GM12873 (cell line): ENCODE measurements around the gene HTR6.
A peak's percentile ranks its signal among the peaks of the same experiment; 100 is the strongest.

Experiments
- CTCF ChIP-seq: IDR thresholded peaks from 2 replicates; pipeline ENCODE4 v1.5.1; 2012; ENCODE audit warnings: low read depth, mild to moderate bottlenecking, moderate library complexity, low read length, control low read depth; ENCODE audit not compliant: insufficient read depth; ENCODE audit errors: missing control alignments

HTR6 gene

DNA sequence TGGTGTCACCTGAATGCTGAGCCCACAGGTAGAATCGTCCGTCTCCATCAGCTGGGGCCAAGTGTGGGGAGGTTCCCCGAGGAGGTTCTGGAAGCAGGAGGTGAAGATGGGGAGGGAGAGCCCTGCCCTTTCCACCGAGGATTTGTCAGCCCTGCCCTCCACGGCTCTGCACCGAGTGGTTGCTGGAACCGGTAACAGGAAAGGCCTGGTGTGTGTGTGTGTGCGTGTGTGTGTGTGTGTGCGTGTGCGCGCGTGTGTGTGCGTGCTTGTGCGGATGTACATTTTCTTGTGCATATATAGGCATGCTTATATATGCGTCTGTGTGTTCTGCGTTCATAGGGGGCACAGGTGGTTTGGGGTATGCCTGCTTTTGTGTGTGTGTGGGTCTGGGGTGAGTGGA, 17.0 kb upstream of the HTR6 start:
- no peak for TF ChIP-seq CTCF

- TF ChIP-seq CTCF: no peak
These were observed 16.4 kb upstream of the HTR6 start for GRCh38 chr1:19648239-19648638.

- peak; percentile 30 for TF ChIP-seq CTCF
These were observed 16.0 kb upstream of the HTR6 start for GRCh38 chr1:19648689-19649088.

DNA sequence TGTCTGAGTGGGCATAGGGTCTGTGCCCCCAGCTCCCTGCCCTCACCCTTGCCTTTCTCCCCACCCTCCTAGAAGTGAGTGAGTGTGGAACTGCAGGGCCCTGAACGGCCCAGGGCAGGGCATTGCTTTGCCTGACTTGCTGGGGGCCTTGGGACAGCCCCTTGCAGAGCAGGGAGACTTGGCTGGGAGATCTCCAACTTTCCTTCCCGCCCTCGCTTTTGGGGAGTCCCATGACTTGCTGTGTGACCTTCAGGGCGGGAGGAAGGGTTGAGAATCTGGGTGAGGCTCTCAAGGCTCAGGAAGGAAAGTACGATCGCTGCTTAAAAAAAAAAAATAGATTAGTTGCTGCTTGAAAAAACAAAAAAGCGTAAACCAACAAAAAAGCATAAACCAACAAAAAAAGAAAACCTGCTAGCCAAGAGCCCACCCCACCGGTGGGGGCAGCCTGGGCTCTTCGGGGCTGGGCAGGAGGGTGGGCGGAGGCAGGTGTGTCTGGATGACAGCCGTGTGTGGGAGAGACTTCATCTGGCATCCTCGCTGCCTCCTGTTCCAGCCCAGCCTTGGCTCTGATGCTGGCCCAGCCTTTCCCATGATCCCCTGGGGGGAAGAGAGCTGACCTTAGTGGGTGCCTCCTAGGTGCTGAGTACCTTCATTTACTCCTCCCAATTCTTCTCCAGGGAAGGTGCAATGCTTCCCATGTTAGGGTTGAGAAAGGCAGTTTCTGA, 14.1 kb upstream of the HTR6 start:
- no peak for TF ChIP-seq CTCF

DNA sequence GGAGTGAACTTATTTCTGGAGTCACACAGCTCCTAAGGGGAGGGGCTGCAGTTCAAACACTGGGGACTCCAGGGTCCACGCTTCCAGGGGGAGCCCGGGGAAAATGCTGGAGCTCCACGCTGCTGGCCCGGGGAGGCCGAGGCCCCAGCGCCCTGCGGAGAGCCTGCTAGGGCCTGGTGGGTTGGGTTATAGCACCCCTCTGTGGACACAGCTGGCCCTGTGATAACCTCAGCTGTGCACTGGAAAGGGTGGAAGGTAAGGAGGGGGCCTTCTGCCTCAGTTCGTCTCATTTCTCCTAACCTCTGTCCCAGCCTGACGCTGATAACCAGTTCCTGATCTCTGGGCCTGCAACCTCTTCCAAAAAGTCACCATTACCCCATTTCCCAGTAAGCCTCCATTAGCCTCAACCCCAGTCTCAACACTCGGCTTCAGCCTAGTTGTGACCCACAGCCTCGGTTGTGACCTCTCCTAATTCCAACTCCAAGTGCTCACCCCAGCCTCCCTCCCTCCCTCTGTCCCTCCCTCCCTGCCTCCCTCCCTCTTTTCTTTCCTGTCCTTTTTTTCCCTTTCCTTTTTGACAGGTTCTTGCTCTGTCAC, 13.4 kb upstream of the HTR6 start:
- TF ChIP-seq CTCF: peak; percentile 74

DNA sequence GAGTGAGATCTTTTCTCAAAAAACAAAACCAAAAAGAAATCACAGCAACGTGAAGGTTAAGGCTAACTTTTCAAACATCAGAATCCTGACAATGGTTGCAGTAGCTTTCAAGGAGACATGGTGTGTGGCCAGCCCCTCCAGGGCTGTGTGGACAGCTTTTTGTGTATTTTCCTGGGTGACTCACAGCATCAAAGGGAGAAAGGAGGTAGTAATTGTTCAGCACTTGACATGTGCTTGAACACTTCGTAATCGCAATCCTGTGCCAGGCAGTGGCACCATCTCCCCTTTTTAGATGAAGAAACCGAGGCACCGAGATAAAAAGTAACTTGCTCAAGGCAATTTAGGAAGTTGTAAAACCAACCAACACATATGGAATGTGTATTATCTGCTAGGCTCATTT, 10.3 kb upstream of the HTR6 start:
- no peak for TF ChIP-seq CTCF

- TF ChIP-seq CTCF: no peak
These were observed 9.6 kb upstream of the HTR6 start for GRCh38 chr1:19654886-19655717.
